ES-I3 (cell line): ENCODE measurements around the gene N4BP2L1.
"Not testable (repeated sequence)": the region's sequence is repeated elsewhere in the genome, so short reads cannot be mapped to it uniquely, and the experiment has no call there.

Experiments used
- H3K36me3 ChIP-seq: 2 replicates; pipeline ENCODE4 v1.6.1; 2013; ENCODE audit warnings: mild to moderate bottlenecking, low read length, control low read depth, moderate library complexity; ENCODE audit not compliant: insufficient read depth
- H3K4me1 ChIP-seq: 2 replicates; pipeline ENCODE4 v1.6.1; 2013; ENCODE audit warnings: mild to moderate bottlenecking, control low read depth, low read length; ENCODE audit not compliant: insufficient read depth
- H3K9ac ChIP-seq: 2 replicates; pipeline ENCODE4 v1.6.1; 2013; ENCODE audit warnings: low read depth, mild to moderate bottlenecking, low read length, moderate library complexity
- H3K9me3 ChIP-seq: 2 replicates; pipeline ENCODE4 v1.6.1; 2013; ENCODE audit warnings: mild to moderate bottlenecking, low read length, moderate library complexity; ENCODE audit not compliant: control insufficient read depth, insufficient read depth

N4BP2L1 gene

DNA sequence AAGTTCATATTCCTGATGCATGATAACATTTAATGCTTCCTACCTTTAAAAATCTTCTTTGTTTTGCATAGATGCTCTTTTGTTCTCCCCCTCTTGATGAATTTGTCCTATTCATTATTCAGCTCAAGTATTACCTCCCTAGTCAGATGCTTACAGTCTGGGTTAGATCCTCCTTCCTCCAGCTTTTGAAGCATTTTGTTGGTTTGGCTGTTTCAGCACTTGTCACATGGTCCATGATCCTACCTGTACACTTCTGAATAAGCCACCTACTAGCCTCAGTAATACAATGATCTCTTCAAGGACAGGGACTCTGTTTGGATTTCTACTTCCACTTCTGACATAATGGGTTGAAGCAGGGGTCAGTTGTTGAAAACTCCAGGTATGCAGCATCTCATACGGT lies 37.4 kb downstream of the N4BP2L1 start:
- Histone ChIP-seq H3K9me3 (no peaks in the 10 kb centered on the region), H3K36me3 (no peaks in the 10 kb centered on the region), H3K4me1 (peaks cover 7% of the 10 kb centered on the region; the same call in 1 of the 2 replicates), H3K9ac (no peak overlapping the region)

DNA sequence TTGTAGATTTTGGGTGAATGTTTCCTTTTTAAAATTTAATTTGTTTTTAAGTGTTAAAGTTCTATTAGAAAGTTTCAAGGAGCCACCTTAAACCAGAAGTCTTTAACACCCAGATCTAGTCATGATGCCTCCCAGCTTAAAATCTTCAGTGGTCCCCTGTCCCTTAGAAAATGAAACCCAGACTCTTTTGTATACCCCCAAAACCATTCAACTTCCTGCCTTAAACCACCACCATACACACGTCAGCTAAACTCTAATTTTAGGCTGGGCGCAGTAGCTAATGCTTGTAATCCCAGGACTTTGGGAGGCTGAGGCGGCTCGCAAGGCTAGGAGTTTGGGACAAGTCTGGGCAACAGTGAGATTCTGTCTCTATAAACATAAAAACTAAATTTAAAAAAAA lies 37.9 kb downstream of the N4BP2L1 start:
- Histone ChIP-seq H3K4me1 (peaks cover 7% of the 10 kb centered on the region; the same call in 1 of the 2 replicates), H3K9me3 (no peaks in the 10 kb centered on the region), H3K9ac (no peak overlapping the region), H3K36me3 (0 out of 2 replicates have a peak, but pooled peaks cover 2% of the 10 kb centered on the region)

DNA sequence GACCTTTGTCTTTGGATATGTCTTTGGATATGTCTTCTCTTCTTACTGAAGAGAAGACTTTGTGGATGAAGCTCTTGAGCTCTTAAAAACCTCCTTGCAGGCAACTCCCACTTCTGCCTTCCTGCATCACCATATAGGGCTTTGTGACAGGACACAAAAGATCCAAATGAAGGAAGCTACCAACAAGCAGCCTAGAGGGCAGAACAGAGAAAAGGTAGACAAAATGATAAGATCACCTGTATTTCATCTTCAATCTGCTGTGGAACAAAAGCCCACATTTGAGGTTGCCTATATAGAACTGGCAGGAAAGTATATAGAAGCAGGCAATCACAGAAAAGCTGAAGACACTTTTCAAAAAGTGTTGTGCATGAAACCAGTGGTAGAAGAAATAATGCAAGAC lies 42.5 kb downstream of the N4BP2L1 start:
- peaks cover 19% of the 10 kb centered on the region for H3K36me3 ChIP-seq
- H3K9ac ChIP-seq: no peak overlapping the region
- H3K4me1 ChIP-seq: 0 out of 2 replicates have a peak, but pooled peaks cover under 1% of the 10 kb centered on the region
- H3K9me3 ChIP-seq: no peaks in the 10 kb centered on the region

DNA sequence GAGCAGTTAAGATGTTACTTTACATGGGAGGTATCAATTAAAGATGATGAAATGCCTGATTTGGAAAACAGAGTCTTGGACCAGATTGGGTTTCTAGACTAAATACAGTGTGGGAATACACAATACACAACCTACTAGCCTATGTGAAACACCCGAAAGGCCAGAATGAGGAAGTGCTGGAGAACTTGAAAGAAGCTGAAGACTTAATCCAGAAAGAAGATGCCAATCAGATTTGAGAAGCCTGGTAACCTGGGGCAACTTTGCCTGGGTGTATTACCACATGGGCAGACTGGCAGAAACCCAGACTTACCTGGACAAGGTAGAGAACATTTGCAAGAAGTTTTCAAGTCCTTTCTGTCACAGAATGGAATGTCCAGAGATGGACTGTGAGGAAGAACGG lies 43.2 kb downstream of the N4BP2L1 start:
- Histone ChIP-seq H3K36me3 (peaks cover 19% of the 10 kb centered on the region), H3K4me1 (no peaks in the 10 kb centered on the region), H3K9me3 (no peaks in the 10 kb centered on the region), H3K9ac (no peak overlapping the region)

DNA sequence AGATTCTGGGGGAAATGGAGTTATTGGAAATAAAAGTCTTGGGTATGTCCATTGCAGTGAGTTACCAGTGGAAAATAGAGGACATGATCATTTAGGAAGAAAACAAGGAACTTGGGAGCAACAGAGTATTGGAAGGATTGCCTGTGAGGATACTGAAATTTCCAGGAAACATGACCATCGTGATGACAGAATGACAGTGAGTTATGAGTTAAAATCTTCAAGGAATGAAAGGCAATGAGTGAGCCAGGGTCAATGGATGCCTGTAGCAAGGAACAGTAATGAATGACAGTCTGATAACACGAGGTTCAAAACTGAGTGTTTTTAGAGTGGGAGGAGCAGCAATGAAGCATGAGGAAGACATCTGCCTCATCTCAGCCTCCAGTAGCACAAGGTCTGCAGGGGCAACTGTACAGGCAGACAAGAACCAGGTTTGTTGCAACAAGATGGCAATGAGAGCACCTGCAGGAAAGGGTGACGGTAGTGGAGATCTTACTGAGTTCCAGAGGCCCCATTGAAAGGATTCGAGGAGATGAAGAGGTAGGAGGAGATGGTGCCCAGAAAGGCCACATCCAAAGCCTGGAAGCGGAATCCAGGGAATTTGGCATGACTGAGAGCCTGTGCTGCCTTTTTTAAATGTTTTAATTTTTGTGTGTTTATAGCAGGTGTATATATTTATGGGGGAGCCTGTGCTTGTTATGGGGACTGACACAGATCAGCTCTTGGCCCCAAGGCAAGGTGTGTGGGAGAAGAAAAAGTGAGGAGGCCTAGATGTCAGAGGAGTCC lies 43.9 kb downstream of the N4BP2L1 start:
- Histone ChIP-seq H3K9me3 (no peaks in the 10 kb centered on the region), H3K9ac (no peak overlapping the region), H3K4me1 (no peaks in the 10 kb centered on the region), H3K36me3 (peaks cover 19% of the 10 kb centered on the region)

DNA sequence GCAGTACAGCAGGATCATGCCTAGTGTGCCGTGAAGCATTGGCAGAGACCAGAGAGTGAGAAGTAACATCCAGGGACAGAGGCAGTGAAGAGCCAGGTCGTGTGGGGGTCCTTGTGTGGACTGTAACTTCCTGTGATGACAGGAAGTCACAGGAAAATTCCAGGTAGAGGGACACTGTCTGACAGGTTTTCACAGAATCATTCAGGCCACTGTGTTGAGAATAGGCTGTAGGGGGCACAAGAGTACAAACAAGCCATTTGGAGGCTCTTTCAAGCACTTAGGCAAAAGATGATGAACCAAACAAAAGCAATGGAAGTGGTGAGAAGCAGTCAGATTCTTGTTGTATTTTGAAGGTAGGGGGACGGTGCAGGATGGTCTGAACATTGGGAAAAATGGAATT lies 46.4 kb downstream of the N4BP2L1 start:
- Histone ChIP-seq H3K9me3 (no peaks in the 10 kb centered on the region), H3K9ac (no peak overlapping the region), H3K4me1 (no peaks in the 10 kb centered on the region), H3K36me3 (peaks cover 19% of the 10 kb centered on the region)

DNA sequence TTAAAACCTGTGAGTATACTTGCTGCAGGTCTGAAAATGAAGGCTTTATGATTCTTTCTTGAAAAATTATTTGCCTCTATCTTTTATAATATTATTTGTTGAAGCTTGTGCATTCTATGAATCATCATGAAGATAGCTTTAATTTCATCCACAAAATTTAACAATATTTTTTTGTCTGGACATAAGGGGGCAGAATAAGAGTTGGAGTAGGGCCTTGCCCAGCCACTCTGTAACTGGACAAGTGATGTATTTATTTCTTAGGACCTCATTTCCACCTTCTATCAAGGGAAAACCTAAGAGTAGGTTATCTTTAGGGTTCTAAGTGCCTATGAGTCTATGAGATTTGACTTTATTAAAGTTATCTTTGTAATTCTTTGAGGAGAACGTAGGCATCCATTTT lies 49.9 kb downstream of the N4BP2L1 start:
- Histone ChIP-seq H3K9me3 (no peaks in the 10 kb centered on the region), H3K36me3 (peaks cover 6% of the 10 kb centered on the region; the same call in 1 of the 2 replicates), H3K9ac (no peak overlapping the region), H3K4me1 (no peaks in the 10 kb centered on the region)

DNA sequence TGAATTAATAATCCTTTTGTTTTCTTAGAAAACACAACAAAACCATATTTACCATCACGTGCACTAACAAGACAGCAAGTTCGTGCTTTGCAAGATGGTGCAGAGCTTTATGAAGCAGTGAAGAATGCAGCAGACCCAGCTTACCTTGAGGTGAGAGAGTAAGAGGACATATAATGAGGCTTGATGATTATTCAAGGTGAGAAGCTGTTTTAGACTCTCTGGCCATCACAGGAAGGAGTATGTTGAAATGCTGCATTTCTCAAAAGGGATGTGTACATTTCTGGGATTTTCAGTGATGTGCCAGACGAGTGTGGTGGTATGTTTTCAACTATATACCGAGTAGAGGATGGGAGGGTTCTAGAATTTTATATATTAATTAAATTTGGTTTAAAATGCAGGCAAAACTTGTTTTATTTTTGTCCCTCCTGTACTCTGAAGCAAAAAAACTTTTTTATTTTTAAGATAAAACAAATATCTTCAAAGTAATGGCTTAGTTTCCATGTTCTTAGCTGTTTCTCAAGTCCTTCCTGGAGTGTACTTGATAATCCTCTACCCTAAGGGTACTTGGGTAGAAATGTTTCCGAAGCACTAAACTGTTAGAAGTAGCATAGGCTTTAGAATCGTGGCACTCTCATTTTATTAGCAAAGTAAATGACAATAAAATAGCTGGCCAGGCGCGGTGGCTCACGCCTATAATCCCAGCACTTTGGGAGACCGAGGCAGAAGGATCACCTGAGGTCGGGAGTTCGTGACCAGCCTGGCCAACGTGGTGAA lies 51.1 kb downstream of the N4BP2L1 start:
- Histone ChIP-seq H3K4me1 (no peaks in the 10 kb centered on the region), H3K9me3 (no peaks in the 10 kb centered on the region), H3K9ac (no peak overlapping the region), H3K36me3 (peaks cover 5% of the 10 kb centered on the region; the same call in 1 of the 2 replicates)

DNA sequence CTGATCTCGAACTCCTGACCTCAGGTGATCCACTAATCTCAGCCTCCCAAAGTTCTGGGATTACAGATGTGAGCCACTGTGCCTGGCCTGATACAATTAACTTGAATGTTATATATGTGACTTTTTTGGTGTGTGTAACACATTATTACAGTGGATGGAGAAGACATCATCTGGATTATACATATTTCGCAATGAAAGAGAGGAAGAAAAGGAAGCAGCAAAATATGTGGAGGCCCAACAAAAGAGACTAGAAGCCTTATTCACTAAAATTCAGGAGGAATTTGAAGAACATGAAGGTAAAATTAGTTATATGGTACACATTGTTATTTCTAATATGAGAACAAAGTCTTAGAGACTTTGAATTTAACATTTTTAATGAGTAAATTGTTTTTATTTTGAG lies 57.1 kb downstream of the N4BP2L1 start:
- Histone ChIP-seq H3K9ac (no peak overlapping the region), H3K4me1 (no peaks in the 10 kb centered on the region), H3K9me3 (no peaks in the 10 kb centered on the region), H3K36me3 (peaks cover 5% of the 10 kb centered on the region; the same call in 1 of the 2 replicates)

DNA sequence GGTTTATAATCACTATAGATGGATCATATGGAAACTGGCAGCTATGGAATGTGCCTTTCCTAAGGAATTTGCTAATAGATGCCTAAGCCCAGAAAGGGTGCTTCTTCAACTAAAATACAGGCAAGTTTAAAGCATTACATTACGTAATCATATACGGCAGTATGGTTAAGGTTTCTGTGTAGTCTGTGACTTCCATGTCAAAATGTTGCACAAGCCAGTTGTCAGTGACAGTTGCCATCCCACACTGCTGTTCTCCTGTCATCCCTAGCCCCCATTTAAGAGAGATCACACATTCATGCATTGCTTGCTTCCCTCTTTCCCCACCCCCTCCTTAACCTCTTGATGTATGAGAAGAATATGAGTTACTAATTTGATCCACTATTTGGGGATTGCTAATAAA lies 65.4 kb downstream of the N4BP2L1 start:
- Histone ChIP-seq H3K4me1 (no peaks in the 10 kb centered on the region), H3K36me3 (no peaks in the 10 kb centered on the region; the same call in 1 of the 2 replicates)

DNA sequence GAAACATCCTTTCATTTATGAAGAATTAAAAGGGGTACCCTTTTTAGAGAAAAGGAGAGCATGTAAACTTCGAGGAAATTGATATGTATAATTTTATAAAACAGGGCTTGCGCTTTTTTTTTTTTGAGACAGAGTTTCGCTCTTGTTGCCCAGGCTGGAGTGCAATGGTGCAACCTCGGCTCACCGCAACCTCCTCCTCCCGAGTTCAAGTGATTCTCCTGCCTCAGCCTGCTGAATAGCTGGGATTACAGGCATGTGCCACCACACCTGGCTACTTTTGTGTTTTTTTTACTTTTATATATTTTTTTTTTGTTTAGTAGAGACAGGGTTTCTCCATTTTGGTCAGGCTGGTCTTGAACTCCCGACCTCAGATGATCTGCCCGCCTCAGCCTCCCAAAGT lies 72.0 kb downstream of the N4BP2L1 start:
- not testable (repeated sequence) for H3K9ac ChIP-seq, H3K9me3 ChIP-seq, H3K36me3 ChIP-seq, H3K4me1 ChIP-seq

More for the DNA sequence above, 65.4 kb downstream of the N4BP2L1 start:
- Histone ChIP-seq H3K9me3 (no peaks in the 10 kb centered on the region), H3K9ac (no peak overlapping the region)

DNA sequence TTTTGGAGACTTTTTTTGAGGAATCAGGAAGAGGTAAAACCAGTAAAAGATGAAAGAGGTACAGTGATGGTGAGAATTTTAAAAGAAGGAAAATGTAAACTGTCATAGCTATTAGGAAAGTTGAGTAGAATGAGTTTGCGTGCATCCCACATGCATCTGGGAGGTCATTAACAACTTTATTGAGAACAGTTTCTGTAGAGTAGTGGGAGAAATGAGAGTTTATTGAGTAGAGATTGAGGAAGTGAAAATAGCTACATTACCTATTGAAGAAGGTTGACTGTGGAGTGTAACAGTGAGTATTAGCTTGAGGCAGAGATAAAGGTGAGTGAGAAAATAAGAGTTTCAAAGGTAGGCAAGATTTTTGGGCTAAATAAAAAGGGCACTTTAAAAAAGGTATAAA lies 73.9 kb downstream of the N4BP2L1 start:
- Histone ChIP-seq H3K4me1 (peaks cover 6% of the 10 kb centered on the region; the same call in 1 of the 2 replicates), H3K9me3 (no peaks in the 10 kb centered on the region), H3K36me3 (peaks cover 3% of the 10 kb centered on the region; the same call in 1 of the 2 replicates), H3K9ac (no peak overlapping the region)

DNA sequence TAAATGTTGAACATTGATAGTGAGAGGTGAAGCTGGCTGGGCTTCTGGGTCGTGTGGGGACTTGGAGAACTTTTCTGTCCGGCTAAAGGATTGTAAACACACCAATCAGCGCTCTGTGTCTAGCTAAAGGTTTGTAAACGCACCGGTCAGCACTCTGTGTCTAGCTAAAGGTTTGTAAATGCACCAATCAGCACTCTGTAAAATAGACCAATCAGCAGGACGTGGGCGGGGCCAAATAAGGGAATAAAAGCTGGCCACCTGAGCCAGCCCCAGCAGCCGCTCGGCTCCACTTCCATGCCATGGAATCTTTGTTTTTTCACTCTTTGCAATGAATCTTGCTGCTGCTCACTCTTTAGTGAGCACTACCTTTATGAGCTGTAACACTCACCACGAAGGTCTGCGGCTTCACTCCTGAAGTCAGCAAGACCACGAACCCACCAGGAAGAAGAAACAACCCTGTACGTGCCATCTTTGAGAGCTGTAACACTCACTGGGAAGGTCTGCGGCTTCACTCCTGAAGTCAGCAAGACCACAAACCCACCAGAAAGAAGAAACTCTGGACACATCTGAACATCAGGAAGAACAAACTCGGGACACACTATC lies 77.0 kb downstream of the N4BP2L1 start:
- not testable (repeated sequence) for H3K36me3 ChIP-seq

More for the DNA sequence above, 77.0 kb downstream of the N4BP2L1 start:
- not testable (repeated sequence) for H3K4me1 ChIP-seq, H3K9me3 ChIP-seq, H3K9ac ChIP-seq
